IPS-NIHi11 (cell line): Measurements from ENCODE around the gene CMIP.

Experiments used
- DNase-seq: peaks from one replicate; pipeline ENCODE4 v3.0.0; 2012; ENCODE audit warnings: mixed read lengths, low spot score

The CMIP gene

DNA sequence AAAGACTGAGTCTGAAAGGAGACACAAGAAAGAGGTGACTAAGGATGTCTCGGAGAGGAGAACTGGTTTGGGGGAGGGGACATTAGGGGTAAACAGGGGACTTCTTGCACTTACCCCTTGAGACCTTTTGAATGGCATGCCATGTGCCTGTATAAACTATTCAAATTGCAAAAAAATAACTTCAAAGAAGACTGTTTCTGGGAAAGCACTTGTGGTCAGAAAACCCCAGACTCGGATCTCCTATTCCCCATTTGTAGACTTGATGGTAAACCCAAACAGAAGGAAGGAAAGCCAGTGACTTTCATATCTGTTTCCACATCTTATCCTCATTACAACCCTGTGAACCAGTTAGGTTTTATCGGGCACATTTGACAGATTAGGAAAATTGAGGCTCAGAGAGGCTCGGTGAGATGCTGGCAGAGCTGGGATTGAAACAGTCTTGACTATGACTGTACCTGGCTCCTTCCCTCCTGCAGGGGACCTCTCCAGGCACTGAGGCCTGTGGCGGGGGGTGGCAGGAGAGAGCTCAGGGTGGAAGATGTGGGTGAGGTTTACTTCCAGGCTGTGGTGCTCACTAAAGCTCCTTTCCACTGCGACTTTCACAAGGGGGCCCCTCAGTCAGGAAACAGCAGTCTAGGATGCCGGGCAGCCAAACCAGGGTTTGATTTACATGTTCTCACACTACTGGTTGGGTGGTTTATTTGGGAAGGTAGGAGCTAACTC, 304.0 kb downstream of the CMIP start:
- no peak for DNase-seq

DNA sequence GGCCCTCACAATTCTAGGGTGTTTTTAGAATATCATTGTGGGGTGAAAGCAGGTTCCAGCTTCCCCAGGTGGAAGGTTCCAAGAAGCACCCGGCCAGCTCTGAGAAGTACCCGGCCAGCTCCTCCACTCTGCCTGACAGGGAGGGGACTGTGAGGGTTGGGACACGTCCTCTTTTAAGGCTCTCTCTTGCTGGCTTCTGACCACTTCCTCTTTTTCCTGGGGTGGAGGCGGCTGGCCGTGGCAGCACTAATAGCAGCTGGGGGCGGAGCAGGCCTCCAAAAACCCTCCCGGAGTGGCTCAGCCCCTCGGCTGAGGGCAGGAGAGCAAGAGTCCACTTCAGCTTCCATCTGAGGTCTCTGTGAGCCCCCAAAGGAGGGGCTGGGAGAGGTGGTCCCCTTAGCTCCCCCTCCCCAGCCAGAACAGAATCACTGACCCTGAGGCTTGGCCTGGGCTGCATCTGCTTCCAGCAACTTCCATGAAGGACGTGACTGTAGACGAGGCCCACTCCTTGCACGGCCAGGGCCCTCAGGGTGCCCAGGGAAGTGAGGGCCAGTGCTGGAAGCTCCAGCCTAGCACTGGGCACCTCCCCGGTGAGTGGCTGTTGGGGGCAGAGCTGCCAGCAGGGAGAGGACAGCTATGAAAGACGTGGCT, 307.7 kb downstream of the CMIP start:
- DNase-seq = no peak

DNA sequence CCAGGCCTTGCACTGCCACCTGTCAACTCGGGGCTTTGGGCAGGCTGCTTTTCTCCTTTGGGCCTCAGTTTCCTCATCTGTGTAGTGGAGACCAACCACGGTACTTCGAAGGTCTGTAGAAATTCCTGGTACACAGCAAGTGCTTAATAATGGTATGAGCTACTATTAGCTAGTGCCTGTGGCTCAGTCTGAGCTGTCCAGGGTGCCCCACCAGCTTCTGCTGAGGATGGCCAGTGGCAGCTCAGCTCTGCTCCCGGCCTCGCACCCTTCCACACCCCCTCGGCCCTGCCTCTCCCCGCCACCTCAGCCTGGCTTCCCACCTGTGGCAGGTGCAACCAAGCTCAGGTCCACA, 308.2 kb downstream of the CMIP start:
- DNase-seq = no peak

DNA sequence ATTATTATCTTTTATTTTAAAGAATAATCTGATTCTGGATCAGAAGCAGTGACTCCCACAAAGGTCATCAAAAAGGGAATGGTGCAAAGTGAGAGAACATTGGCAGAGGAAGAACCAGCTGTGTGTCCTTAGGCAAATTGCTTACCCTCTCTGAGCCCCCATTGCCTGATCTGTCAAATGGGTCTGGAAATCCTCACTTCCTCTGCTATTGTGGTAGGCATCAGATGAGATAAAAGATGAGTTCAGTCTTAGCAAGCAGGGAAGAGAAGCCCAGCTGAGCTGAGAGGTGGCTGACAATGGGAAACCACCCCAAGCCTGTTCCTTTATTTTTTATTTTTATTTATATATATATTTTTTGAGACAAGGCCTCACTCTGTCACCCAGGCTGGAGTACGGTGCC, 310.2 kb downstream of the CMIP start:
- DNase-seq = no peak

DNA sequence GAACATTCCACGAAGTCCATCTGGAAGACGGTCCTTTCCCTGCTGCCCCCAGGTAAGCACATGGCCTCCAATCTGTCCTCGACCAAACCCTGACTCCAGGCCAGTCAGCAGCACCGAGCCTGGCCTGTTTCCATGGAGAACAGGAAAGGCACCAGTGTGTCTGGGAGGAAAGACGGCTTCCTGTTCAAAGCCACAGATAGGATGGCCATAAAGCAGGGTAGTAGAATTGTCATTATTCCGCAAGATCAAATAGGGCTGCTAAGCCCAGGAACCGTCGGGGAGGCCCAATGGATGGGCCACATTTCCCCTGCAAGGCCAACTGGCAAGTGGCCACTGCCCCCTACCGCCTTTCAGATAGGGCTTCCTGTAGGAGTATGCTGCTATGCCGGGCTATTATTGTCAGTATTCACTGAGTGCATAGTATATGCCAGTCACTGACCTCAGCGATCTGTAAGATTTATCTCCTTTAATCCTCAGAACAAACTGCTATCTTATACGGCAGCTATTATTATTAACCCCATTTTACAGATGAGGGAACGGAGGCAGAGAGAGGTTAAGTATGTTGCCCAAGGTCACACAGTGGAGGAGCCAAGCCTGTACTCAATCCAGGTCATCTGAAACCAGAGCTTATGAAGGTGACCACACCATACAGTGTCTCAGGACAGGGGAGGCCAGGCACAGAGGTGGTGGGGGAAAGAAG, 311.5 kb downstream of the CMIP start:
- DNase-seq = no peak

DNA sequence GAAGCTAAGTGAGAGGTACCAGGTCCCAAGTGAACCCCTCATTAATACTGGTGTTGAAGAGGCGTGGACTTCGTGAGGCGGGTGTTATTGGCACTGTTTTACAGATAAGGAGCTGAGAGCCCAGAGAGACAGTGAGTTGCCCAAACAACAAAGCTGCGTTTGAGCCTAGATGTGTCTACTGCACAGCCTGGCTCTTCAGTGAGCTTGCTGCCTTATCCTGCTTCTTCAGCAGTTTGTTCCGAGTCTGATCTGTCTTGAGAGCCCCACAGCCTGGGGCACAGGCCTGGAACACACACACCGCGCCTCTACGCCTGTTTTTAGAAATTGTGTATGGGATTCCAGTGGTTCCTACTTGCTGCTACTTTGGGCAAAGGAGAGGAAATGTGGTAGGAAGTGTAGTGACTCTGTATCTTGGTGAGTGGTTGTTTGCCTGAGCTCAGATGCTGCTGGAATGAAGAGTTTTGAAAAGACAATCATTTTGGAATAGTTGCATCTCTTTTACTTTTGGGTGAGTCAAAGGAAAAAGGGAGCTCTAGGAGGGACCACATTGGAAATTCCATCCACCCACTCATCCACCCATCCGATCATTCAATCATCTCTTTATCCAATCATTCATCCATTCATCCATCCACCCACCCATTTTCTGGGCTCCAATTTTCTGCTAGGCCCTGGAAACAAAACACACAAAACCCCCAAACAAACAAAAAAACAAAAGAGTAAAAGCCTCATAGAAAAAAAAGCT, 312.2 kb downstream of the CMIP start:
- no peak for DNase-seq

DNA sequence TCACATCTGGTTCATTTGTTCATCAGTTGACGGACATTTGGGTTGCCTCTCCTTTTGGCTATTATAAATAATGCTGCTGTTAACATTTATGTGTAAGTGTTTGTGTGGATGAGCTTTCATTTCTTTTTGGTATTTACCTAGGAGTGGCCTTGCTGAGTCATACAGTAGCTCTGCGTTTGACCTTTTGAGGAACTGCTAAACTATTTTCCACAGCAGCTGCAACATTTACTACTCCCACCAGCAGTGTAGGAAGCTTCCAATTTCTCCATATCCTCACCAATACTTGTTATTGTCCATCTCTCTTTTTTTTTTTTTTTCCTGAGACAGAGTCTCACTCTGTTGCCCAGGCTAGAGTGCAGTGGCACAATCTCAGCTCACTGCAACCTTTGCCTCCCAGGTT, 313.8 kb downstream of the CMIP start:
- no peak for DNase-seq
